ENCODE results near the gene MPIG6B.

DNA sequence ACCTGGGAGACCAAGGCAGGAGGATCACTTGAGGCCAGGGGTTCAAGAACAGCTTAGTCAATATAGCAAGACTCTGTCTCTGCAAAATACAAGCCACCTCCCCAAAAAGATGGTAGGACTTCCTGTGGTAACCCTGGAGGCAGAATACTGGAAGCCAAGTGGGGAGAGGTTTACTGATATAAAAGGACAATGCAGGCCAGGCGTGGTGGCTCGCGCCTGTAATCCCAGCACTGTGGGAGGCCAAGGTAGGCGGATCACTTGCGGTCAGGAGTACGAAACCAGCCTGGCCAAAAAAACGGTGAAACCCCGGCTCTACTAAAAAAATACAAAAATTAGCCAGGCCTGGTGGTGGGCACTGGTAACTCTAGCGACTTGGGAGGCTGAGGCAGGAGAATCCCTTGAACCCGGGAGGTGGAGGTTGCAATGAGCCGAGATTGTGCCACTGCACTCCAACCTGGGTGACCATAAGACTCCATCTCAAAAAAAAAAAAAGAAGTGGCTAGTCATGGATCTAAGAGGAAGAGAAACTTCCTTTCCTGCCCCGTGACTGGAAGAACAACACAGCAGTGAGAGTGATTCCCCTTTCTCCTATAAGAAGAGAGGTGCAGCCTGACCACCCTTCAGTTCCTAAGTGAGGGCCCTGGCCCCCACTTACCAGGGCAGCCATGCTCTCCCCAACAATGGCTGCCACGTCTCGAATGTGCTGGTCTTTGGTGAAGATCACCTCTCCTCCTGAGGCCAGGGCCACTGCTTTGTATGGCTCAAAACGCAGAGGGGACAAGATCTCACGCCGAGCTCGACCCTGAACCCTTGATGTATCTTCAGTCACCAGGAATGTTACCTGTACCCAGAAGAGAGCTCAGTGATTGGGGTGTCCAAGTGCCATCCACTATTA is 45.4 kb downstream of the MPIG6B start:
- TF ChIP-seq, protein P1, sequence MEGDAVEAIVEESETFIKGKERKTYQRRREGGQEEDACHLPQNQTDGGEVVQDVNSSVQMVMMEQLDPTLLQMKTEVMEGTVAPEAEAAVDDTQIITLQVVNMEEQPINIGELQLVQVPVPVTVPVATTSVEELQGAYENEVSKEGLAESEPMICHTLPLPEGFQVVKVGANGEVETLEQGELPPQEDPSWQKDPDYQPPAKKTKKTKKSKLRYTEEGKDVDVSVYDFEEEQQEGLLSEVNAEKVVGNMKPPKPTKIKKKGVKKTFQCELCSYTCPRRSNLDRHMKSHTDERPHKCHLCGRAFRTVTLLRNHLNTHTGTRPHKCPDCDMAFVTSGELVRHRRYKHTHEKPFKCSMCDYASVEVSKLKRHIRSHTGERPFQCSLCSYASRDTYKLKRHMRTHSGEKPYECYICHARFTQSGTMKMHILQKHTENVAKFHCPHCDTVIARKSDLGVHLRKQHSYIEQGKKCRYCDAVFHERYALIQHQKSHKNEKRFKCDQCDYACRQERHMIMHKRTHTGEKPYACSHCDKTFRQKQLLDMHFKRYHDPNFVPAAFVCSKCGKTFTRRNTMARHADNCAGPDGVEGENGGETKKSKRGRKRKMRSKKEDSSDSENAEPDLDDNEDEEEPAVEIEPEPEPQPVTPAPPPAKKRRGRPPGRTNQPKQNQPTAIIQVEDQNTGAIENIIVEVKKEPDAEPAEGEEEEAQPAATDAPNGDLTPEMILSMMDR (IDR thresholded peaks at IDR 0.05; ENCODE audit: low read depth, low read length, poor library complexity, severe bottlenecking): no peak
- no peak for TF ChIP-seq EZH2phosphoT487 (IDR thresholded peaks at IDR 0.05; ENCODE audit: borderline replicate concordance, low read length)
